NOMO-1 treated with DMSO at 0.1 percent for 48 hours (cell line): ENCODE data around the gene PNKD.
"Not testable (repeated sequence)": the region's sequence is repeated elsewhere in the genome, so short reads cannot be mapped to it uniquely, and the experiment has no call there.

Experiments
- DNase-seq: peaks from one replicate; lab custom pipeline; 2025; ENCODE audit not compliant: unreplicated experiment; lab: John Stamatoyannopoulos, UW

The PNKD gene

DNA sequence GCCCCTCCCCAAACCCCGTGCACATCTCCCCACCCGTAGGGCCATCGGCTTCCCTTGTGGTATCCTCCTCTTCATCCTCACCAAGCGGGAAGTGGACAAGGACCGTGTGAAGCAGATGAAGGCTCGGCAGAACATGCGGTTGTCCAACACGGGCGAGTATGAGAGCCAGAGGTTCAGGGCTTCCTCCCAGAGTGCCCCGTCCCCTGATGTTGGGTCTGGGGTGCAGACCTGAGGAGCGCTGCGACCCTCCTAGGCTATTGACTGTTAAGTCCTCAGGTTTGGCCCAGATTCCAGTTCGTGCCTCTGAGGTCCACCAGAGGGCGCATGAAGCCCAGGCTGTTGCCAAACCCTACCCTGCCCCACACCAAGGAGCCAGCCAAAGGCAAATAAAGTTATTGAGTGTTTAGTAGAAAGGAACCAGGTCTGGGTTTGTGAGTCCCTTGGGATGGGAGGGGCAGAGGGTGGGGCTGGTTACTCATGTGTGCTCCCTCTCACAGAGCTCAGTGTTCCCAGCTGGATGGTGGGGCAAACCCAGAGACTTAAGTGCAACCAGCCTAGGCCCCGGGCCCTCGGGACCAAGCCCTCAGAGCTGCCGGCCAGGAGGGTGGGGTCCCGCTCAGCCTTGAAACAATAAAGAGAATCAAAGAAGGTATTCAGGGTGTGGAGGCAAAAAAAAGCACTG, 2.4 kb downstream of the PNKD start:
- DNase-seq, result peak; percentile 74

DNA sequence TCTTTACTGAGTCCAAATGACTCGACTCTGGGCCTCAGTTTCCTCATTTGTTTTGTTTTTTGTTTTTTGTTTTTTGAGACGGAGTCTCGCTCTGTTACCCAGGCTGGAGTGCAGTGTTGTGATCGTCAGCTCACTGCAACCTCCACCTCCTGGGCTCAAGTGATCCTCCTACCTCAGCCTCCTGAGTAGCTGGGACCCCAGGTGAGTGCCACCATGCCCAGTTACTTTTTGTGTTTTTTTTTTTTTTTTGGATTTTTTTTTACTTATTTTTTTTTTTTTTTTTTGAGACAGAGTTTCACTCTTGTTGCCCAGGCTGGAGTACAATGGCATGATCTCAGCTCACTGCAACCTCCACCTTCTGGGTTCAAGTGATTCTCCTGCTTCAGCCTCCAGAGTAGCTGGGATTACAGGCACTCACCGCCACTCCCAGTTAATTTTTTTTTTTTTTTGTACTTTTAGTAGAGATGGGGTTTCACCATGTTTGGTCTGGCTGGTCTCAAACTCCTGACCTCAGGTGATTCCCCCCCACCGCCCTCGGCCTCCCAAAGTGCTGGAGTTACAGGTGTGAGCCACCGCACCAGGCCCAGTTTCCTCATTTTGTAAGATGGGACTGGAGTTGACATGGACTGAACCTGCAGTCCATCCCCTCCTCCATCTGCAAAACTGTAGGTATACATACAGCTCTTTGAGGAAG, 3.0 kb downstream of the PNKD start:
- DNase-seq, result not testable (repeated sequence)

DNA sequence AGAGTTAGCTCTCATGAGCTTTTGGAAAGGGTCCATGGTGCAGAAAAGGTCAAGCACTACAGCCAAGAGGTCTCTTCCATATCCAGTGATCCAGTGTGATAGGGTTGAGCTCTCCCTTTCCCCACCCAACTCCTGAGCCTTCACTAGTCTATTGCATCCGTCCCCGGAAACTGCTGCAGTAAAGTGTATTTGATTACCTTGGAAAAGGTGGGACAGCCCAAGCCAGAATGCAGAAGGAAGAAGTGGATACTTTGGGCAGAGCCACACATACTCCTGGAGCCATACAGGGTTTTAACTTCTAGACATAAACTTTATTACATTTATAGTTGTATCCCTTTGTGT, 3.6 kb downstream of the PNKD start:
- DNase-seq, result no peak

DNA sequence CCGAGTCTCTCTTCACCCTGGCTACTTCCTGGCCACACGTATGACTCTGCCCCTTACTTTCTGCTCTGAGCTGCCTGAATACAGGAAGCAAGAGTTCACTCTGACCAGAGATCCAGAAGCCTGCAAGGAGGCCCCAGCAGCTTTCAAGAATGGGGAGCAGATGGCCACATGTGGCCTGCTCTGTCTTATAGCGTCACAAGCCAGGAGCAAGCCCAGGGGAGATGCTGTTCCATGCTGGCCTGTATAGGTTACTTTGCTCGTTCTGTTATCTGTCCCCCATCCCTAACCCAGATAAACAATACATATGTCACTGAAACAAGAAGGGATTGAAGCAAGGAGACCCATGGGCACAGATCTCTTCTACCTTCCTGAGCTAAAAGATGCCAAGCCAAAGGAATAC, 4.3 kb downstream of the PNKD start:
- DNase-seq, result no peak

DNA sequence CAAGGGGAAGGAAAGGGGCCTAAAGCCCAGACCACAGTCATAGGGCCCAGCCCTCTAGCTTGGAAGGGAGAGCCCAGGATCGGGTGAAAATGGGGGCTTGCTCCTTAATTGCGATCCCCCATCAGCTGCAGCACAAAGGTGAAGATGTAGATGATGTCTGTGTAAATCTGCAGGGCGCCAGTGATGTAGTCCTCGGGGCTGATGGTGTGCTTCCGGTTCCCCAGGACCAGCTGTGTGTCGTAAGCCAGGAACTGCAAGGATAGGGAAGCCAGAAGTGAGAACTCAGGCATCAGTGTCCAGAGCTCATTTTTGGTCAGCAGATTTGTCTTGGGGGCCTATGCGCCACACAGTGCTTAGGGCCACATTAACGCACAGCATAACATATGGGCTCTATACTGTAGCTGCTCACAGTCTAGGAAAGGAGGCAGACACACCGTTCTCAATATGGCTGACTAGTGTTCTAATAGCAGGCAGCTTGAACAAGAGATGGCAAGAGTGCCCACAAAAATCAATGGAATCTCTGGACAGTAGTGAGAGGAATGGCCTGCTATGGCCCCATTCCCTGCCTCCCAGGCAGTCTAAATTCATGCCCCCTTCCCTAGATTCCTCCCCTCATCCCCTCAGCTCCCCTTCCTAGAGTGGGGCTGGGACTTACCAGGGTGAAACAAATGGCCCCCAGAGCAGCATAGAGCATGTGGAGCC, 5.2 kb downstream of the PNKD start:
- DNase-seq, result no peak

DNA sequence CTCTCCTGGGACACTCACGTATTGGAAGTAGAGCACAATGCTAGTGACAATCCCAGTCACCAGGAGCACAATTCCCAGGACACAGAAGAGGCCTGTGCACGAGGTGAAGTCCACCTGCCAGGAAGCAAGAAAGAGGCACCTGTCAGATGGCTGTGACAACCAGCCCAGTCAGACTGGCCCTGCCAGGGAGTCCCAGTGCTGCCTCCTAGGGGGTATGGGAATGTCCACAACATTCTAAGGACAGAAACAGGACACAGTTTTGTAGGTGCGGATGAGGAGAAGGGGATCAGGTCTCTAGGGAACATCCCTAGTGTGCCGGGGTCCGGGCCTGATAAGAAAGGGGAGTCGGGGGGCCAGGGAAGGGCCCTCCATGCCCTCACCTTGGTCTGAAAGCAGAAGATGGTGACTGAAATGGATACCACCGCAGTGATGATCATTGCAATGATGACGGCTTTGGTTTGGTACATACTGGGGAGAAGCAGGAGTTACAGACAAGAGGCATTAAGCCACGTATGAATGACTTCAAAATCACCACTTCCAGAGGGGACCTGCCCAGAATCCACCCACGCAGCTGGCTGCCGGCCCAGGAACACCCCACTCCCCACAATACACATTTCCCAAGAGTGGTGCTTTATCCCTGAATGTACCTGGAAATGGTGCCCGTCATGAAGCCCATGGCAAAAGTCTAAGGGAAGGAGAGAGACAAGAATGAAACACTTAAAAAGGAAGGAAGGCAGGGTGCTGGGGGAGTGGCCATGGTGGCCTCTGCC, 6.9 kb downstream of the PNKD start:
- DNase-seq, result no peak

DNA sequence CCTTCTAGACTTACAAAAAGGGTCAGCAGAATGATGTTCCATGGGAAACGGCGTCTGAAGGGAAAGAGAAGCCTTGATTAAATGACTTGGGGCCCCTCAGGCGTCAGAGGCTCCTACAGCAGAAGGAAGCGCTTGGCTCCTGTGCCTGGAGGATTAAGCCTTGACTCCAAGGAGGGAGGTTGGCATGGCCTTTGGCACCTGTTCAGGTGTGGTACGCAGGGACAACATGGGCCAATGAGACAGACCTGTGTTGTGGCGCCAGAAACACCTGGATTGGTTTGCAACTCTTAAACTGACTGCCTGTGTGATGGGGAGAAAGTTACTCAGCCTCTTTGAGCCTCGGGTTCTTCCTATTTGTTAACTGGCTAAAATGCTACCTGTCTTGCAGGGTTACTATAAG, 7.6 kb downstream of the PNKD start:
- DNase-seq, result no peak

DNA sequence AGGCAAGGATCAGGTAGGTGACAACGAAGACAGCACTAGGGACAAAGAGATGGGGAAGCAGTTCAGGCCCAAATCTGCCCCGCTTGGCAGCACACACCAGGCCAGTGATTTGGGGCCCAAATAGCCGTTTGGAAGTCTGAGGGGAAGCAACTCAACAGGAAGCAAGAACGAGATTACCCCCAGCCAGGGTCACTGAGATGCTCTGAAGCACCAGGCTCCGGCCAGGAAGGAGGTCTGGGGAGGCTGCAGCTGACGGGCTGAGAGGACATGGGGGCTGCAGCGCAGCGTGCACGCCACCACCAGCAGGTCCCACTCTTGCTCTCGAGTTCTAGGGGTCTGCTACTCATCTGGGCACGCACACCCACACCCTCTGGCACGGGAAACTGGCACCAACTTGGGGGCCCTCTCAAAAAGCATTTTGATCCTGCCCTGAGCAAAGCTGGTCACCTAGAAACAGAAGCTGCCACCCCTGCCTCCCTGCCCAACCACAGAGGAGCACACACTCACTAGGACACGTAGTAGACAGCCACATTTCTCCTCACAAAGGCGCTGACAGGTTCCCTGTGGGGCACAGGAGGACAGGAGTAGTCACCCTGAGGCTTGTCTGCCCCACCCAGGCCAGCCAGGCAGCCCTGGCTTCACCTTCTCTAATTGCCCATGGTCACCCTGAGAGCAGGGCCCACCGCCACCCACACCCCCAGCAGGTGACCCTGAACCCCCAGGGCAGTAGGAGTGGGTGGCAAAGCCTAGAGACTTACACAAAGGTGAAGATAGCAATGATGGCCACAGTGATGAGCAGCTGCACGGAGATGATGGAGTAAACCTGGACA, 8.4 kb downstream of the PNKD start:
- DNase-seq, result no peak

DNA sequence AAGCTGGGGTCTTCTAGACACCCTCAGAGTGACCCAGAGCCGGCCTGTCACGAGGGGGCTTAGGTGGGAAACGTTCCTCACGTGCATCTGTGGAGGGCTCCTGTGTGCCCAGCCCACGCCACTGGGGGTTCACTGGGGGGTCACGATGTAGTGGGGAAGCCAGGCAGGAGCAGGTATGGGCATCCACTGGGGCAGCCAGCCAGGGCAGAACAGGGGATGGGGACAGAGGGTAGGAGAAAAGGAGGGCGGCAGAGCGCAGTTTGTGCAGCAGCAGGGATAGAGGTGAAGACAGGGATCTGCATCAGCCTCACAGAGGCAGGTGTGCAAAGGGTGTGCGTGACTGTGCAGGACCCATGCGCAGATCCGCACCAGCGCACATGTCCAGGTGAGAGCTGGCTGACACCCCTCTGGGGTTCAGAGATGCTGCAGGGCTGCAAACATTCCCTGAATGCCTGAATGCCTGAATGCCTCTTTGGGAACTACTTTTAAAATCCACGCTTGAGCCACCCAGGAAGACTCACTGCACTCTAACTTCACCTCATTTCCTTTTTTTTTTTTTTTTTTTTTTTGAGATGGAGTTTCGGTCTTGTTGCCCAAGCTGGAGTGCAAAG, 10.0 kb downstream of the PNKD start:
- no peak for DNase-seq

DNA sequence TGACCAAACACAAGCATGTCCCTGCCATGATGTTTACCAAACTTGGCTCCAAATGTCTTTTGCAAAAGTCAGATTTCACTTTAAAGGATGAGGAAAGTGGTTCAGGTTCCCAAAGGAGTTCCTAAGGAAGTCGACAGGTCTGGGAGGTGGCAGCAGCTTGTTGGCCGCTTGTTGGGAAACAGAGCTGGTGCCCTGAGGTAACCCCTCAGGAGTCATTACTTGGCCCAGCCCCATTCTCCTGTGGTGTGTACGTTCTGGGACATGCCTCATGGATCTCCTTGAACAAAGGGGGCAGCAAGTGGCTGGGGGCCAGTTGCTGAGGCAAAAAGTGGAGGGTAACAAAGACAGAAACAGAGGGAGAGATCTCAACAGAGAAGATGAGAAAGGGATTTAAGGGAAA, 11.1 kb downstream of the PNKD start:
- no peak for DNase-seq

DNA sequence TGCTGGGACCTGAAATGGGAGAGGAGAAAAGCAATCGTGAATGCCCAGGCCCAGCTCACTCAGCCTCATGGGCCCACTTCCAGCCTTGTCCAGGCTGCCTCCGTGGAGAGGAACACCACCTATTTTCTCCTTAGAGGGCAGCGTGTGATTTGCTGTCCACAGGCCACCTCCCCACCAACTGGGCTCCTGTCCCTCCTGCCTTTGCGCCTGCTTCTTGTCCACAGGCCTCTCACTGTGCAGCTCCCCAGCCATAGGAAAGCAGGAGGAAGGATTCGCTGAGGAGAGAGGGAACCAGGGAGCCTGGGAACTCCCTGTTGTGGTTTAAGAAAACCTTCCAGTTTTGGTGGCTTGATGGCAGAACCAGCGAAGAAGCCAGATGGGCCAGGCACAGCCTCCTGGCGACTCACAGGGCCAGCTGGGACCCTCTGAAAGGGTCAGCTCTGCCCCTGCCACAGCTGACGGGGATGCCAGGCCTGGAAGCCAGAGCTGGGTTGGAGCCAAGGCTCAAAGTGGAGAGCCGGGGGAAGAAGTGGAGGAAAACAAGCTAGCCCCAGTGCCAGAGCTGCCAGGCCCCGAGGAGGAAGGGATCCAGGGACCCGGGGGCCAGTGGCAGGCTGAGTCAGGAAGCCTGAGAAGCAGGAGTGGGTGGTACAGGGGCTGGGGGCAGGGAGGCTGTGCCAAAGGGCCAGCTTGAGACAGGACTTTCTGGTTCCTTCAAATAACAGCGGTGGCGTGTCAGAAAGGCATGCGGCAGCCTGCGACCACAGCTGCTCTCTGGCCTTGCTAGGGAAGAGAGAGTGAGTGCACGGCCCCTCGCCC, 12.1 kb downstream of the PNKD start:
- DNase-seq, result no peak

DNA sequence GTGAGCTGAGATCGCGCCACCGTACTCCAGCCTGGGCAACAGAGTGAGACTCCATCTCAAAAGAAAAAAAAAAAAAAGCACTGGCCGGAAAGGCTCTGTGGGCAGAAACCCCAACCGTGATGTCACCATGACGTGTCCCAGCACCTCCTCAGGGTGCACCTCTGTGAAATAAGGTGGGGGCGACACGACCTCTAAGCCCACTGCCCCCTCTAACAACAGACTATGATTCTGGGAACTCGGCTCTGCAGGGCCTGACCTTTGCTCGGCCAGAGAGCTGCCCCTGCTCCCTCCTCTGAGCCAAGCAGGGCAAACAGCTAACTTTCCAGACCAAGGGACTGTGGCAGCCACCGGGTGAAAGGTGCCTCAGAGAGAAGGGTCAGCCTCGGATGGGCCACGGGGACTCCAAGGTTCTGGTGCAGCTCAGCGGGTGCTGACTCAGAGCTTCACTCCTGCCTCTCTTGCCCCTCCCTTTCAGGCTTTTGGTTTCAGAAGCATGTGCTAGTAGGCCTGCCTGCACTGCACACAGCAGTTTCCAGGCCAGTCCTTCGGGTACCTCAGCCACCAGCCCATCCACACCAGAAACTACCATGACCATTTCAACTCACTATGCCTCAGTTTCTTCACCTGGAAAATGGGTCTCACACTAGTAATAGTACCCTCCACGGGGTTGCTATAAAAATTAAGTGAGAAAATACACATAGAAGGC, 13.9 kb downstream of the PNKD start:
- no peak for DNase-seq

DNA sequence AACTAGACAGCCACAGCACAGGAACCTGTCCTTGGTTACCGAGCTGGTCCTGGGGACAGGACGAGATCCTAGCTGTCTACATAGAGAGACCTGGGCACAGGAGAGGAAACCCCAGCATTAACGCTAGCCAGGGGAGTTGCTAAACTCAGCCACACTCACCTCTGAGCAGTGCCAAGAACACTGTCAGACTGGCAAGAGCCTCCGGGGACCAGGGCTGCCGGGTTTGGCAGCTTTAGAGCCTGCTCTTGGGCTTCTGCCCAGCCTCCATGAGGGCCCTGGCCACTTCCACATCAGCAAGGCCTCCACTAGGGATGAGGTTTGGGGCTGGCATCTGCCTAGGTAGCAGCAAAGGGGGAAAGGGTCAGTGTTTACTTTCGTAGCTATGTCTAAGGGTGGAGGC, 15.3 kb downstream of the PNKD start:
- no peak for DNase-seq

DNA sequence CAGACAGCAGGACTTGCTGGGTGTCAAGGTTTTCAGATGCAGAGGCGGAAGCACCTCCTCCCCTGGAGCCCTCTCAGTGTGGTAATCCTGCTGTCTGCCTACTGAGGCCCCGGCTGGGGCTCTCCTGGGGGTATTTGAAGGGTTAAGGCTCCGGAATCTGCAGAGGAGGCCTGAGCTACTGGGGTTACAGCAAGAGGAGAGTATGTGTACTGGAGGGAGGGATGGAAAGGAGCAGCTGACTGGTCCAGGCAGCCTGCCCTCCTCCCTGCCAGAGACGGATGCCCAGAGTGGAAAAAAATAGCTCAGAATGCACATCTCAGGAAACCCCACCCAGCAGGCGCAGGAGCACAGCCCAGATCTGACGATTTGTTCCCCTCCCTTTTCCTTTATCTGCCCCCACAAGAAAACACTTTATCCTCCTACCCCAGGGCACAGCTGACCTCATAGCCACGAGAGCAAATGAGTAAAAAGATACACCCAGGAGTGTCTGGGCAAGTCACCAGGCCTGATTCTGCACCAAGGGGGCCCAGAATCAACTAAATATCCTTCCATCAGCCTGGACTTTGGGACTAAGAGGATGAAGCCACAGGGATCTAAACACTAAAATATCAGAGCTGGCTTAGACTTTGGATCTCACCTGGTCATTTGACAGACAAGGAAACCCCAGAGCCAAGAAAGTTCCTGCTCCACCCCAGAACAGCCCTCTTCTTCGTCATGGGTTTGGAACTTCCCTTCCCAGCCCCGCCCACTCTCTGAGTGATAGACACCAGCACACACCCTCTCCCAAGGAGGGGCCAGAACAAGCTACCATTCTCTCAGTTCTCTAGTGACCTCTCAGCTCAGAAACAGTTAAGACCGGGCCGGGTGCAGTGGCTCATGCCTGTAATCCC, 16.5 kb downstream of the PNKD start:
- peak; percentile 87 for DNase-seq

DNA sequence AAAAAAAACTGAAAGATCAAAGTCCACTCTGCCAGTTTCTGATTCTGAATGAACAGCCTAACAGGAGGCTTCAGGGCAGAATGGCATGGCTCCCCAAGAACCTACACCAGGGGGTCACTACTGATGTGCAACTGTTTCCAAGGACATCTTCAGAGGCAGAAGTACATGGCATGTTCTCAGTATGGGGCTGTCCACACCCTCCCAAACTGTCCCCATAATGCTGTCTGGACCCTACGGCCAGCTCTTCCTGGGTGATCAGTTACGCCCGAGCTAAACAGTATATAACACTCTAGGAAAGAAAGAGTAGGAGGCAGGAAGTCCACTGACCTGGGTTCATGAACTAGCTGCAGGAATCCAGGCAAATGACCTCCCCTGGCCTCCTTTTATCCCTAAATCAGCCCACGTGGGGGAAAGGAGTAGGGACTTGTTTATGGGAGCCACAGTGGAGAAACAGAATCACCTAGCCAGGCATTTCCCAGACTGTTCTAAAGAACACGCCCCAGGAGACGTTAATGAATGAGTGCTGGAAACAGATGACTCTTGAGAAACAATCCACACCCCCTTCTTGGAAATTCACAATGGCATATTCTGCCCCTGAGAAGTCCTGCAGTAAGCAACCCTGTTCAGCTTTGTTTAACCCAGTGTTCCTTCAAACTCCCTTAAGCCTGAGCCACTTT, 19.5 kb downstream of the PNKD start:
- no peak for DNase-seq

DNA sequence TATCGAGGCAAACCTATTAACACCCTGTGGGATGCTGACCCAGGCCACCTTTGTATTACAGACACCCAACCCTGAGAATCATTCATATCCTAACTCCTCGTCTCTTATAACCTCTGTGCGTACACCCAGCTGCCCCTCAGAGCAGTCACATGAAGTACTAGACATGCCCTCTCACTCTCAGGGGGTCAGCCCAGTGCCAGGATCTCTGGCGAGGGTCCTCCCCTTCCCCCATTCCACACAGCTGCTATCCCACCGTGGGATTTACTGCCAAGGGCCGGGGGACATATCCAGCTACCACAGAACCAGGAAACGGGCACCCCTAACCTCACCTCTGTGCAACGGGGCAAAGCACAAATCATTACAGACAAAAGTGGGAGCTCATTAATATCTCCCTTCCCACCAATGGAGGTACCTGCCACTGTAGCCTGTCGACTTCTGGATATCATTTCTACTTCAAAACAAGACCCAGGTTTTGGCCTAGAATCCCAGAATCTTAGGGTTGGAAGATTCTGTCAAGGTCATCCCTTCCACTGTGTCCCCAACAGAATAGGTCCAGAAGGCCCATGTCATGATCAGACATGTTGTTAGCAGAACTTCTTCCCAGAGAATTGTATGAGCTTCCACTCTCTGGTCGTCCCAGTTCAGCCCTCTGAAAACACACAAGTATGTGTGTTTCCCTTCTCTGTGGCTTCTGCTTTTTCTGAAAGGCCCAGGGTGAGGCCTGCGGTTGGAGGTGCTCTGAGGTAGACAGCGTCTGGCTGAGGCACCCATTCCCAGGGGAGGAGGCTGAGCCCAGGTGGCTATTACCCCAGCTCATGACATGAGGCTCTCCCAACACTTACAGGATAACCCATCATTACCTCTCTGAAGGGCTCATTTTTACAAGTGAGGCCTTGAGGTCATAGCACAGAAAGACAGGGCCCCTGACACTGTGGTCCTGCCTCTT, 20.3 kb downstream of the PNKD start:
- peak; percentile 60 for DNase-seq
